IMR-90 (cell line): Measurements from ENCODE around the gene SH2B3. TPM values are rescaled to one million over a fixed set of nuclear protein-coding genes. Genes with fewer than 3 reads are reported as not detected.

Experiments used
- ATAC-seq: fragments of 200-7000 bp; cut with Tn5 transposase; 2 replicates; pipeline ENCODE4 v1.9.1; 2020; ENCODE audit warnings: low read depth, mild to moderate bottlenecking, moderate library complexity
- BruUV-seq: library from RNA; stranded (reverse); fragments of 400-500 nt; replicated peaks from 2 replicates; lab custom pipeline; 2021; lab: Mats Ljungman, UMichigan
- CTCF ChIA-PET: fragments of 300-600 bp; formaldehyde crosslinking; extraction: SDS; loops from one replicate; lab custom pipeline; 2021; ENCODE audit warnings: antibody characterized with exemption; lab: Yijun Ruan, JAX
- POLR2A ChIA-PET: fragments of 300-600 bp; sonication (Branson Sonifier 250); formaldehyde crosslinking; loops from one replicate; lab custom pipeline; 2022; ENCODE audit warnings: antibody characterized with exemption; ENCODE audit not compliant: unreplicated experiment; lab: Charles Lee
- DNase-seq: peaks from one replicate; pipeline ENCODE4 v3.0.0; 2013
- H2AFZ ChIP-seq: replicated peaks from 2 replicates; pipeline ENCODE3; 2013; ENCODE audit warnings: low read length, mild to moderate bottlenecking; ENCODE audit not compliant: poor library complexity
- H2AK5ac ChIP-seq: 2 replicates; pipeline ENCODE4 v1.6.1; 2013; ENCODE audit warnings: low read depth, low read length, inconsistent platforms
- H2AK9ac ChIP-seq: replicated peaks from 2 replicates; pipeline ENCODE3; 2013; ENCODE audit warnings: mild to moderate bottlenecking, low read depth, low read length, moderate library complexity; ENCODE audit not compliant: poor library complexity
- H2BK120ac ChIP-seq: 2 replicates; pipeline ENCODE4 v1.6.1; 2013; ENCODE audit warnings: low read depth, low read length, inconsistent platforms
- H2BK15ac ChIP-seq: 3 replicates; pipeline ENCODE4 v1.6.1; 2013; ENCODE audit warnings: low read depth, low read length, inconsistent platforms
- H2BK20ac ChIP-seq: 2 replicates; pipeline ENCODE4 v1.6.1; 2013; ENCODE audit warnings: low read depth, mild to moderate bottlenecking, inconsistent platforms, low read length, moderate library complexity
- H2BK5ac ChIP-seq: 2 replicates; pipeline ENCODE4 v1.6.1; 2013; ENCODE audit warnings: mild to moderate bottlenecking, low read depth, low read length, inconsistent platforms; ENCODE audit not compliant: poor library complexity, severe bottlenecking
- H3K14ac ChIP-seq: replicated peaks from 2 replicates; pipeline ENCODE4 v1.6.1; 2013; ENCODE audit warnings: low read depth, low read length, inconsistent platforms
- H3K18ac ChIP-seq: 2 replicates; pipeline ENCODE4 v1.6.1; 2013; ENCODE audit warnings: low read depth, low read length, control low read depth
- H3K23ac ChIP-seq: 2 replicates; pipeline ENCODE4 v1.6.1; 2013; ENCODE audit warnings: low read depth, low read length, inconsistent platforms
- H3K27ac ChIP-seq: 2 replicates; pipeline ENCODE4 v1.5.1; 2013; ENCODE audit warnings: mild to moderate bottlenecking, control low read depth, low read length; ENCODE audit not compliant: insufficient read depth
- H3K27me3 ChIP-seq: 2 replicates; pipeline ENCODE4 v1.6.1; 2013; ENCODE audit warnings: low read length; ENCODE audit not compliant: control insufficient read depth, insufficient read depth
- H3K36me3 ChIP-seq: 2 replicates; pipeline ENCODE4 v1.6.1; 2013; ENCODE audit warnings: low read length, mixed read lengths; ENCODE audit not compliant: control insufficient read depth, insufficient read depth
- H3K4ac ChIP-seq: 2 replicates; pipeline ENCODE4 v1.6.1; 2013; ENCODE audit warnings: low read depth, low read length, inconsistent platforms
- H3K4me1 ChIP-seq: 2 replicates; pipeline ENCODE4 v1.6.1; 2013; ENCODE audit warnings: low read length, mixed read lengths; ENCODE audit not compliant: control insufficient read depth, insufficient read depth
- H3K4me2 ChIP-seq: 2 replicates; pipeline ENCODE4 v1.6.1; 2013; ENCODE audit warnings: low read depth, mild to moderate bottlenecking, control low read depth, low read length, moderate library complexity
- H3K4me3 ChIP-seq: 2 replicates; pipeline ENCODE4 v1.5.1; 2013; ENCODE audit warnings: low read depth, mild to moderate bottlenecking, control low read depth, low read length, moderate library complexity; ENCODE audit not compliant: insufficient read depth
- H3K56ac ChIP-seq: 2 replicates; pipeline ENCODE4 v1.6.1; 2013; ENCODE audit warnings: low read length, inconsistent platforms; ENCODE audit not compliant: insufficient read depth; ENCODE audit errors: extremely low read depth
- H3K79me1 ChIP-seq, 2 experiments: 2 replicates each; pipeline ENCODE4 v1.6.1; 2013; ENCODE audit warnings: low read length in 2 of 2, inconsistent platforms in 1 of 2, low read depth in 1 of 2
- H3K9ac ChIP-seq: 2 replicates; pipeline ENCODE4 v1.6.1; 2013; ENCODE audit warnings: low read depth, low read length, control low read depth
- H3K9me1 ChIP-seq: 2 replicates; pipeline ENCODE4 v1.6.1; 2013; ENCODE audit warnings: low read length, inconsistent platforms; ENCODE audit not compliant: insufficient read depth
- H3K9me3 ChIP-seq: 2 replicates; pipeline ENCODE4 v1.6.1; 2013; ENCODE audit warnings: low read length; ENCODE audit not compliant: control insufficient read depth, insufficient read depth
- H4K20me1 ChIP-seq: 2 replicates; pipeline ENCODE4 v1.6.1; 2013; ENCODE audit warnings: low read length, inconsistent platforms; ENCODE audit not compliant: insufficient read depth
- H4K5ac ChIP-seq: 2 replicates; pipeline ENCODE4 v1.6.1; 2013; ENCODE audit warnings: mild to moderate bottlenecking, low read depth, low read length, control low read depth
- H4K8ac ChIP-seq, 2 experiments: 2 replicates each; pipeline ENCODE4 v1.6.1; 2013; ENCODE audit warnings: low read depth in 2 of 2, low read length in 2 of 2, control low read depth in 1 of 2, inconsistent platforms in 1 of 2
- H4K91ac ChIP-seq: 2 replicates; pipeline ENCODE4 v1.6.1; 2013; ENCODE audit warnings: low read depth, low read length, inconsistent platforms; ENCODE audit not compliant: insufficient read depth
- BHLHE40 ChIP-seq: fragments of 150-350 bp; IDR thresholded peaks from 2 replicates; pipeline ENCODE4 v1.6.1; 2016; ENCODE audit warnings: mild to moderate bottlenecking, low read depth, low read length
- CEBPB ChIP-seq: IDR thresholded peaks from 2 replicates; pipeline ENCODE4 v1.6.1; 2012; ENCODE audit warnings: low read depth, low read length, improper control_type of control experiment
- CHD1 ChIP-seq: IDR thresholded peaks from 2 replicates; pipeline ENCODE4 v1.6.1; 2012; ENCODE audit warnings: low read depth, low read length, improper control_type of control experiment
- FOS ChIP-seq: fragments of 150-350 bp; IDR thresholded peaks from 2 replicates; pipeline ENCODE4 v1.6.1; 2016; ENCODE audit warnings: low read depth, low read length
- MXI1 ChIP-seq: IDR thresholded peaks from 2 replicates; pipeline ENCODE4 v1.6.1; 2012; ENCODE audit warnings: low read depth, mild to moderate bottlenecking, low read length, moderate library complexity, borderline replicate concordance
- NFE2L2 ChIP-seq: fragments of 150-350 bp; IDR thresholded peaks from 2 replicates; pipeline ENCODE4 v1.6.1; 2016; ENCODE audit warnings: low read depth, mild to moderate bottlenecking, low read length
- POLR2A ChIP-seq: IDR thresholded peaks from 2 replicates; pipeline ENCODE4 v1.6.1; 2012; ENCODE audit warnings: mild to moderate bottlenecking, low read depth, low read length
- RAD21 ChIP-seq: IDR thresholded peaks from 2 replicates; pipeline ENCODE4 v1.6.1; 2012; ENCODE audit warnings: low read length, improper control_type of control experiment
- RCOR1 ChIP-seq: IDR thresholded peaks from 2 replicates; pipeline ENCODE4 v1.6.1; 2012; ENCODE audit warnings: mild to moderate bottlenecking, low read length, improper control_type of control experiment; ENCODE audit not compliant: insufficient replicate concordance
- WGBS, 2 experiments: methylation state at CpG; one replicate each; pipeline versions ENCODE4 v1.1.5 to v1.1.7; 2013; ENCODE audit warnings: missing lambda C conversion rate in 2 of 2; ENCODE audit not compliant: insufficient read length in 1 of 2; ENCODE audit errors: extremely low coverage in 2 of 2; 5-methylcytosine and 5-hydroxymethylcytosine counted together
- dilution Hi-C: fragments of 300-500 bp; cut with HindIII; formaldehyde crosslinking; loops from one replicate; pipeline ENCODE4 v1.14.3; 2018; ENCODE audit warnings: low sequenced_read_pairs; ENCODE audit not compliant: unreplicated experiment
- in situ Hi-C: fragments of 300-500 bp; cut with MboI; formaldehyde crosslinking; loops from 3 replicates; pipeline ENCODE4 v1.14.3; 2019; ENCODE audit warnings: low sequenced_read_pairs, inconsistent platforms, mixed read lengths
- intact Hi-C: fragments of 100-400 bp; cut with micrococcal nuclease; formaldehyde crosslinking; loops from 2 replicates; pipeline ENCODE4 v1.10.0; 2022
- polyA plus RNA-seq, 3 experiments: library from polyadenylated mRNA; depleted of rRNA; stranded (reverse); fragments of >200 nt; gene quantifications; 2 replicates each; pipeline ENCODE4 v1.2.3, GENCODE V29; 2012; ENCODE audit warnings: low replicate concordance in 1 of 3
- total RNA-seq: library from RNA; depleted of rRNA; stranded (reverse); fragments of >200 nt; gene quantifications from 2 replicates; pipeline ENCODE4 v1.2.3, GENCODE V29; 2012
- TF ChIP-seq, protein P1 (sequence below): fragments of 150-350 bp; IDR thresholded peaks from 2 replicates; pipeline ENCODE4 v1.6.1; 2016; ENCODE audit warnings: low read depth, mild to moderate bottlenecking, low read length, moderate library complexity, borderline replicate concordance
- TF ChIP-seq, protein P2 (sequence below): fragments of 150-350 bp; IDR thresholded peaks from 2 replicates; pipeline ENCODE4 v1.6.1; 2017; ENCODE audit warnings: mild to moderate bottlenecking, antibody characterized with exemption, low read length, low read depth

Gene SH2B3
- total and polyA plus RNA-seq, 2 of the 4 experiments (the other 2 are of a cell fraction) = 9.3 to 20.2 TPM

DNA sequence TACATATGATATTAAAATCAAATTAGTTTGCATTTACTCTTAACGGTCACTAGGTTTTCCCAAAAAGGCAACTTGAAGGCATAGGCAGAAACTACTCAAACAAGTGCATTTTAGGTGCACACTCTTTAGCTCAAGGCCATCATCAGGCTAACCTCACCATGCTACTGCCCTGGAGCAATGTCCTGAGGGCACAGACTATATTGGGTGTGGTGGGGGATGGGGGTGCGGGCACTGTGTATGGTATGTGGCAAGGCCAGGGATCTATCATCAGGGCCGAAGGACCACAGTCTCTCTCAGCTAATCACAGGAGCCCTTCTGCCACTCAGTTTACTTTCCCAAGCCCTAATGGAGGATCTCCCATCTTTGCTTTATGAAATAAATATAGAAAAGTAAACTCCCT, 51.9 kb downstream of the SH2B3 start:
- ChIA-PET CTCF (interaction anchor here (1.6 kb wide), 1 partner anchor 61 kb away, joined by 9 read pairs; no protein-coding TSS in a partner anchor), POLR2A (no interaction called here)
- Histone ChIP-seq H4K8ac (no peak overlapping the region), H2BK20ac (no peak overlapping the region), H3K4ac (no peak overlapping the region; the same call in 1 of the 2 replicates), H3K9me1 (peaks cover 16% of the 10 kb centered on the region), H2AK9ac (no peak overlapping the region), H3K27ac (no peak overlapping the region), H3K4me3 (no peak overlapping the region), H3K9me3 (no peaks in the 10 kb centered on the region), H3K56ac (no peak overlapping the region), H2AK5ac (no peak overlapping the region), H3K18ac (no peak overlapping the region), H3K23ac (no peak overlapping the region), H4K20me1 (peaks cover 29% of the 10 kb centered on the region), H2AFZ (no peak overlapping the region), H2BK5ac (no peak overlapping the region), H3K4me2 (no peak overlapping the region), H3K14ac (no peak overlapping the region; the same call in 1 of the 2 replicates), H4K5ac (no peak overlapping the region; the same call in 1 of the 2 replicates), H3K9ac (no peak overlapping the region), H3K79me1 (peaks cover 18 to 69% of the 10 kb centered on the region in 2 experiments), H3K27me3 (no peaks in the 10 kb centered on the region), H2BK15ac (no peak overlapping the region; the same call in 2 of the 3 replicates), H2BK120ac (no peak overlapping the region), H4K91ac (no peak overlapping the region), H3K36me3 (peaks cover 49% of the 10 kb centered on the region), H3K4me1 (peaks cover 16% of the 10 kb centered on the region)
- dilution Hi-C loops = no loop called here
- intact Hi-C loops = no loop called here
- in situ Hi-C loops = no loop called here
- no CpG with 5 or more reads among the region's 3 CpGs for WGBS, 2 experiments
- TF ChIP-seq NFE2L2 (no peak), CHD1 (no peak), MXI1 (no peak), FOS (no peak), BHLHE40 (no peak), RAD21 (no peak), CEBPB (no peak), POLR2A (no peak), RCOR1 (no peak)
- TF ChIP-seq, protein P1, sequence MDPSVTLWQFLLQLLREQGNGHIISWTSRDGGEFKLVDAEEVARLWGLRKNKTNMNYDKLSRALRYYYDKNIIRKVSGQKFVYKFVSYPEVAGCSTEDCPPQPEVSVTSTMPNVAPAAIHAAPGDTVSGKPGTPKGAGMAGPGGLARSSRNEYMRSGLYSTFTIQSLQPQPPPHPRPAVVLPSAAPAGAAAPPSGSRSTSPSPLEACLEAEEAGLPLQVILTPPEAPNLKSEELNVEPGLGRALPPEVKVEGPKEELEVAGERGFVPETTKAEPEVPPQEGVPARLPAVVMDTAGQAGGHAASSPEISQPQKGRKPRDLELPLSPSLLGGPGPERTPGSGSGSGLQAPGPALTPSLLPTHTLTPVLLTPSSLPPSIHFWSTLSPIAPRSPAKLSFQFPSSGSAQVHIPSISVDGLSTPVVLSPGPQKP = no peak
- TF ChIP-seq, protein P2, sequence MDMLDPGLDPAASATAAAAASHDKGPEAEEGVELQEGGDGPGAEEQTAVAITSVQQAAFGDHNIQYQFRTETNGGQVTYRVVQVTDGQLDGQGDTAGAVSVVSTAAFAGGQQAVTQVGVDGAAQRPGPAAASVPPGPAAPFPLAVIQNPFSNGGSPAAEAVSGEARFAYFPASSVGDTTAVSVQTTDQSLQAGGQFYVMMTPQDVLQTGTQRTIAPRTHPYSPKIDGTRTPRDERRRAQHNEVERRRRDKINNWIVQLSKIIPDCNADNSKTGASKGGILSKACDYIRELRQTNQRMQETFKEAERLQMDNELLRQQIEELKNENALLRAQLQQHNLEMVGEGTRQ = no peak
- no peak for ATAC-seq
- no TSS peak for BruUV-seq
- no peak for DNase-seq
